ENCODE results near the gene SUV39H2. TPM values are rescaled to one million over a fixed set of nuclear protein-coding genes. Genes with fewer than 3 reads are reported as not detected.

SUV39H2 gene
- total RNA-seq, 1 experiment from 2014 or later: 6.4 TPM

- ATAC-seq (no peak), DNase-seq (no peak)
- Histone ChIP-seq H3K27me3 (ENCODE audit: low read length) (no peaks in the 10 kb centered on the region), H3K9me2 (replicated peaks; ENCODE audit: low read length) (no peaks in the 10 kb centered on the region), H3F3A (ENCODE audit: low read length, unreplicated experiment) (no peaks in the 10 kb centered on the region), H3K36me3 (ENCODE audit: low read depth, low read length) (peaks cover 27% of the 10 kb centered on the region), H3K9ac (ENCODE audit: low read length) (no peak overlapping the region), H3K4me2 (ENCODE audit: low read length) (no peak overlapping the region), H3K9me3 (ENCODE audit: low read length) (no peaks in the 10 kb centered on the region), H2AFZ (ENCODE audit: low read length) (no peak overlapping the region), H3K27ac (ENCODE audit: low read length) (no peak overlapping the region), H4K20me1 (ENCODE audit: low read length) (no peaks in the 10 kb centered on the region), H3K4me3 (ENCODE audit: low read length) (no peak overlapping the region), H3K4me1 (ENCODE audit: insufficient read depth, low read length) (no peaks in the 10 kb centered on the region), H3K79me2 (ENCODE audit: low read length) (no peaks in the 10 kb centered on the region)
- POLR2A ChIA-PET (ENCODE audit: unreplicated experiment): no interaction called here
- no TSS peak for BruUV-seq (replicated peaks)
- intact Hi-C loops (cut with micrococcal nuclease): no loop called here
- TF ChIP-seq CTCF (conservative IDR thresholded peaks at IDR 0.05; ENCODE audit: low read depth, low read length) (no peak), EZH2phosphoT487 (IDR thresholded peaks at IDR 0.05; ENCODE audit: borderline replicate concordance, low read length) (no peak), EZH2 (IDR thresholded peaks at IDR 0.05; ENCODE audit: low read length, unreplicated experiment) (no peak)
- CTCF ChIA-PET: no interaction called here
These were observed 32.3 kb downstream of the SUV39H2 start for GRCh38 chr10:14910953-14911352.

- H3K4me2 ChIP-seq (ENCODE audit: low read length): no peak overlapping the region
- H3K79me2 ChIP-seq (ENCODE audit: low read length): no peaks in the 10 kb centered on the region
- no peaks in the 10 kb centered on the region for H3K4me1 ChIP-seq (ENCODE audit: insufficient read depth, low read length)
- H3K27ac ChIP-seq (ENCODE audit: low read length): no peak overlapping the region
- ChIA-PET CTCF (no interaction called here), POLR2A (ENCODE audit: unreplicated experiment) (no interaction called here)
- H3K9ac ChIP-seq (ENCODE audit: low read length): no peak overlapping the region
- peaks cover 35% of the 10 kb centered on the region for H3K36me3 ChIP-seq (ENCODE audit: low read depth, low read length)
- no peaks in the 10 kb centered on the region for H3K27me3 ChIP-seq (ENCODE audit: low read length)
- no peak overlapping the region for H2AFZ ChIP-seq (ENCODE audit: low read length)
- DNase-seq (no peak), ATAC-seq (no peak)
- no TSS peak for BruUV-seq (replicated peaks)
- H3F3A ChIP-seq (ENCODE audit: low read length, unreplicated experiment): no peaks in the 10 kb centered on the region
- H3K9me2 ChIP-seq (replicated peaks; ENCODE audit: low read length): no peaks in the 10 kb centered on the region
- no peak for TF ChIP-seq EZH2 (IDR thresholded peaks at IDR 0.05; ENCODE audit: low read length, unreplicated experiment)
- TF ChIP-seq EZH2phosphoT487 (IDR thresholded peaks at IDR 0.05; ENCODE audit: borderline replicate concordance, low read length): no peak
- TF ChIP-seq CTCF (conservative IDR thresholded peaks at IDR 0.05; ENCODE audit: low read depth, low read length): no peak
- intact Hi-C loops (cut with micrococcal nuclease): no loop called here
- H4K20me1 ChIP-seq (ENCODE audit: low read length): no peaks in the 10 kb centered on the region
- H3K9me3 ChIP-seq (ENCODE audit: low read length): no peaks in the 10 kb centered on the region; the same call in 1 of the 2 replicates
- H3K4me3 ChIP-seq (ENCODE audit: low read length): no peak overlapping the region
These were observed 33.1 kb downstream of the SUV39H2 start for GRCh38 chr10:14911801-14912200.

GRCh38 chr10:14916600-14916999 lies 37.9 kb downstream of the SUV39H2 start:
- Histone ChIP-seq H4K20me1 (ENCODE audit: low read length) (no peaks in the 10 kb centered on the region), H3K4me2 (ENCODE audit: low read length) (no peak overlapping the region), H3K4me1 (ENCODE audit: insufficient read depth, low read length) (no peaks in the 10 kb centered on the region), H3K27ac (ENCODE audit: low read length) (no peak overlapping the region), H3K9ac (ENCODE audit: low read length) (no peak overlapping the region), H3K4me3 (ENCODE audit: low read length) (no peak overlapping the region; the same call in 1 of the 2 replicates), H3K79me2 (ENCODE audit: low read length) (no peaks in the 10 kb centered on the region), H3K36me3 (ENCODE audit: low read depth, low read length) (peaks cover 48% of the 10 kb centered on the region), H3K9me2 (replicated peaks; ENCODE audit: low read length) (no peaks in the 10 kb centered on the region), H3K27me3 (ENCODE audit: low read length) (no peaks in the 10 kb centered on the region), H2AFZ (ENCODE audit: low read length) (no peak overlapping the region), H3K9me3 (ENCODE audit: low read length) (no peaks in the 10 kb centered on the region; the same call in 1 of the 2 replicates), H3F3A (ENCODE audit: low read length, unreplicated experiment) (no peaks in the 10 kb centered on the region)
- ChIA-PET POLR2A (ENCODE audit: unreplicated experiment) (no interaction called here), CTCF (no interaction called here)
- DNase-seq: no peak
- no peak for TF ChIP-seq EZH2 (IDR thresholded peaks at IDR 0.05; ENCODE audit: low read length, unreplicated experiment)
- TF ChIP-seq EZH2phosphoT487 (IDR thresholded peaks at IDR 0.05; ENCODE audit: borderline replicate concordance, low read length): no peak
- TF ChIP-seq CTCF (conservative IDR thresholded peaks at IDR 0.05; ENCODE audit: low read depth, low read length): no peak
- no TSS peak for BruUV-seq (replicated peaks)
- ATAC-seq: no peak
- intact Hi-C loops (cut with micrococcal nuclease): no loop called here

Measured in PC-3 (cell line).